ENCODE results near the gene RAB28. TPM values are rescaled to one million over a fixed set of nuclear protein-coding genes. Genes with fewer than 3 reads are reported as not detected.

RAB28 gene
- total and polyA plus RNA-seq, 9 of the 15 experiments (the other 6 are each of a cell fraction or from before 2014, with no cell fraction given): 6.7 to 40.4 (median 23.0) TPM

- TF ChIP-seq ZNF395 (CRISPR knock-in tag; IDR thresholded peaks at IDR 0.05): no peak
- peak; percentile 68 for TF ChIP-seq POLR2A (conservative IDR thresholded peaks at IDR 0.05)
- TF ChIP-seq TBP (optimal IDR thresholded peaks at IDR 0.05; ENCODE audit: low read depth, low read length): peak; percentile 82
- TF ChIP-seq POLR3A (IDR thresholded peaks at IDR 0.05; ENCODE audit: borderline replicate concordance, extremely low read depth, insufficient read depth, insufficient read length): no peak
- no peak for TF ChIP-seq HMBOX1 (IDR thresholded peaks at IDR 0.05)
- TF ChIP-seq ZNF165 (CRISPR knock-in tag; IDR thresholded peaks at IDR 0.05; ENCODE audit: borderline replicate concordance): no peak
- TF ChIP-seq TRIM25 (IDR thresholded peaks at IDR 0.05; ENCODE audit: borderline replicate concordance): no peak
- no peak for TF ChIP-seq CBX3 (IDR thresholded peaks at IDR 0.05; ENCODE audit: borderline replicate concordance in 1 of 2, low read length in 2 of 2)
- TF ChIP-seq MAFF (IDR thresholded peaks at IDR 0.05; ENCODE audit: low read length): peak; percentile 61
- TF ChIP-seq ZNF586 (CRISPR knock-in tag; conservative IDR thresholded peaks at IDR 0.05): no peak
- no peak for TF ChIP-seq DPF2 (IDR thresholded peaks at IDR 0.05)
- TF ChIP-seq HDAC8 (tag; IDR thresholded peaks at IDR 0.05): no peak
- no peak for TF ChIP-seq ZFPM2 (CRISPR knock-in tag; IDR thresholded peaks at IDR 0.05)
- TF ChIP-seq RBM39 (optimal IDR thresholded peaks at IDR 0.05; ENCODE audit: low read depth, low read length): no peak
- TF ChIP-seq TCFL5 (CRISPR knock-in tag; conservative IDR thresholded peaks at IDR 0.05): no peak
- TF ChIP-seq PKNOX1 (IDR thresholded peaks at IDR 0.05): peak; percentile 56
- TF ChIP-seq ZNF277 (CRISPR knock-in tag; IDR thresholded peaks at IDR 0.05; ENCODE audit: borderline replicate concordance): no peak
- TF ChIP-seq MTA2 (IDR thresholded peaks at IDR 0.05; ENCODE audit: low read depth): no peak
- 0 out of 2 replicates have a peak, but pooled peaks have one; percentile 51 for TF ChIP-seq E2F3 (CRISPR knock-in tag; IDR thresholded peaks at IDR 0.05)
- no peak for TF ChIP-seq PATZ1 (CRISPR knock-in tag; IDR thresholded peaks at IDR 0.05; ENCODE audit: borderline replicate concordance)
- TF ChIP-seq POLR2B (IDR thresholded peaks at IDR 0.05; ENCODE audit: low read depth, partially characterized antibody): peak; percentile 42
Observed at GRCh38 chr4:13484122-13484748, at the start of gene RAB28 (continued).
